Inflammatory macrophage (primary cell): ENCODE data around the gene DHODH.
"Not testable (repeated sequence)": the region's sequence is repeated elsewhere in the genome, so short reads cannot be mapped to it uniquely, and the experiment has no call there.

Source experiments
- DNase-seq, 2 donors: peaks; one replicate each; pipeline ENCODE4 v3.0.0-alpha.2; 2020 to 2022
- total RNA-seq, 18 experiments: gene quantifications; one replicate each; lab custom pipeline; 2026; ENCODE audit warnings: mixed read lengths in 6 of 18, inconsistent platforms in 2 of 18; lab: John Stamatoyannopoulos, UW

Gene DHODH
- total RNA-seq = 0.23 to 7.7 (median 3.2) reads per million in 18 experiments

DNA sequence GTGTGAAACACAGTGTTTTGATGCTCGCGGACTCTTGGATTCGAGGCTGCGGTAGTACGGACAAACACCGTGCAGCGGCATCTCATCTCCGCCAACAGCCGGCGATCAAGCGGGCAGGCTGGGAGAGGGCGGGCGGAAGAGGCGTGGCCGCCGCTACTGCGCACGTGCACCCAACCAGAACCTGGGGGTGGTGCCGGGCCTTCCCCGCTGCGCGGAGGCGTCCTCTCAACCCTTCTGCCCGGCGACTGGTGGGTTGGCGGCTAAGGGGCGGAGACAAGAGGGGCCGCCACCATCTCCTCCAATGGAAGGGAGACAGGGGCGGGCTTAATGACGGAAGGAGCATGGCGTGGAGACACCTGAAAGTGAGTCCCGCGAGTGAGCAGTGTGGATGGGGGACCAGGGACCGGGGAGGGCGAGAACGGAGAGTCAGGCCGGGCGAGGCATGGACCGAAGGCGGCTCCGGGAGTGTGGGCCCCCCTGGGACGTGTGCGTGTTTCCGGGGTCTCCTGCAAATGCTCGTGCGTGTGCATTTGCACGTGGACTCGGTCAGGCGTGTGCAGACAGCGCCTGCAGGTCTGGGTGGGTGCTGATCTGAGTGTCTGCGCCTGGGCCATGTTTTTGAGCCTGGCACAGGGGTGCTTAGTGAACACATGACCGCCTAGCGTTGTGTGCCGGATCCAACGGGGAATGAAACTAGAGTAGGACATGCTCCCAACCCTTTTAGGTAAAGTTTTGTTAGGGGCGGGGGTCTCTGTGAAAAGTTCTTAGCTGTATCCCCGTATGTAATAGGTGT lies at the start of gene DHODH:
Gene DHODH, plus strand, starts transcription at position 321 of the 793 bp plus-strand sequence. Its CDS starts 21 bp downstream, at position 342.
- peak; percentile 97 to 98 for DNase-seq

DNA sequence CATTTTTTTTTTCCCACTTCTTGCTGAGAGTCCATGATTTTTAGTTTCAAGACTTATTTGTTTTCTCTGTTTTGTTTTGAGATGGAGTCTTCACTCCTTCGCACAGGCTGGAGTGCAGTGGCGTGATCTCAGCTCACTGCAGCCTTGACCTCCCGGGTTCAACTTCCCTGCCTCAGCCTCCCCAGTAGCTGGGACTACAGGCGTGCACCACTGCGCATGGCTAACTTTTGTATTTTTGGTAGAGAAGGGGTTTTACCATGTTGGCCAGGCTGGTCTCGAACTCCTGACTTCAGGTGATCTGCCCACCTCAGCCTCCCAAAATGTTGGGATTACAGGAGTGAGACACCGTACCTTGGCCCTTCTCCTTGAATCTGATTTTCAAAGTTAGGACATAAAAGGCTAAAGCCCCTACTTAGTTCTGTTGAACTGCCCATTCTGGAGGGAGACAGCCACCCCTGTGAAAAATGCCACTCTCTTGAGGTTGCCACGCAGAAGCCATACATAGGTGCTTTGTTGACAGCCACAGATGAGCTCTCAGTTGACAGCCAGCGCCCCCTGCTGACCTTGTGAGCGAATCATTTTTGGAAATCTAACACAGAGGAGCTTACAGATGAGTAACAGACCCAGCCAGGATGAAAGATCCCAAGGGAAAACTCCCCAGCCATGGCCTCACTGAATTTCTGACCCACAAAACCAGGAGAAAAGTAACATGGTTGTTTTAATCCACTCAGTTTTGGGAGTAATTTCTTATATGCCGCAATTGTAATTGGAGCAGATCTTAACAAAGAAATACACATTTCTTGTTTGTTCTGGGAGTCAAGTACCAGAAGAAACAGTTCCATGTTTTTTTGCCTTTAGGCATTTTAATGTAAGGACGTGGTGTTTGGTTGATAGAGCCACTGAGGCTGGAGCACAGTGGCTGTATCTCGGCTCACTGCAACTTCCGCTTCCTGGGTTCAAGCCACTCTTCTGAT lies 47.2 kb upstream of the DHODH start:
- peak; percentile 78 to 84 for DNase-seq

DNA sequence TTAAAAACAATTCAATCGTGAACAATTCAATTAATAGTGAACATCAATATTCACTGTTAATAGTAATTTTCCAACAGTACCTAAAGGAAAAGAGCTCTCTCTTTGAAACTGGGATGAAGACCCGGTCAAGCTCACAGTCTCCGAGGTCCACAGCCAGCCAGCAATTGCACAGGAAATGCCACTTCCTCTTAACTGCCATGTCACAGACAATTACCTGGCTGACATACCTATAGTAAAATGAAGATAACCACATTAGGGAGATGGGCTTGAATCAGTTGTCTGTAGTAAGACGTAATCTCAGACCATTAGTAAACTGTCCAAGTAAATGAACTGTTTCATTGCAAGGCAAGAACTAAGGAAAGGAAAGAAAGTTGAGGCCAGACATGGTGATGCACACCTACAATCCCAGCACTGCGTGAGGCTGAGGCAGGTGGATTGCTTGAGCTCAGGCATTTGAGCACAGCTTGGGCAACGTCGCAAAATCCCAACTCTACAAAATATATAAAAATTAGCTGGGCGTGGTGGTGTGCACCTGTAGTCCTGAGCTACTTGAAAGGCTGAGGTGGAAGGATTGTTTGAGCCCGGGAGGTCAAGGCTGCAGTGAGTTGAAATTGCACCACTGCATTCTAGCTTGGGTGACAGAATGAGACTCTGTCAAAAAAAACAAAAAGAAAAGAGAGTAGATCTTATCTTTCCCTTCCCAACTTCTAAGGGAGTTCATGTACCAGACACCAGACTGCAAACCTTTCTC lies 45.2 kb upstream of the DHODH start:
- no peak for DNase-seq

DNA sequence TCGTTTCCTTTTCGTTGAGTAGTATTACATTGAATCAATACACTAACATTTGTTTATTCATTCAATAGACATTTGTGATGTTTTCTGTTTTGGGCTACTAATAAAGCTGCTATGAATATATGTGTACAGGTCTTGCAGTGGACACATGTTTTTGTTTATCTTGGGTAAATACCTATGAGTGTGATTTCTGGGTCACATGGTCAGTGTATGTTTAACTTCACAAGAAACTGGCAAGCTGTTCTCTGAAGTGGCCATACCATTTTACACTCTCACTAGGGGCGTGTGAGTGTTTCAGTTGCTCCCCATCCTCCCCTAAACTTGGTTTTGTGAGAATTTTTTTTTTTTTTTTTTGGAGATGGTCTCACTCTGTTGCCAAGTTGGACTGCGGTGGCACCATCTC lies 43.3 kb upstream of the DHODH start:
- no peak for DNase-seq

DNA sequence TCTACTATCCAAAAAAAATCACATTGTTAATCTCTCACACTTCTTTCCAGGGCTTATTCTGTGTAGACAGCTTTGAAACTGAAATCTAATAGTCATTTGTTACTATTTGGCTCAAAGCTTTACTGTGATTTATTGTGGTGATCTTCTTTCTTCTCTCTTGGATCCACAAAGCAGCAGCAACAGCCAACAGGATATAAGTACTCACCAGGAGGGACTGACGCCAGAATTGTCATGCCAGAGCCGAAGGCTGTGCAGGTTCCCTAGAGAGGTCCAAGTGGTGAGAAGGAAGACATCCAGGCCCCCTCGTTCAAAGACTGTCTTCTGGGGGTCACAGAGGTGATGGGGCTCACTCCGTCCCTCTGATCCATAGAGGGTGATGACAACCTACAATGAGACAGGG lies 41.6 kb upstream of the DHODH start:
- DNase-seq = no peak

DNA sequence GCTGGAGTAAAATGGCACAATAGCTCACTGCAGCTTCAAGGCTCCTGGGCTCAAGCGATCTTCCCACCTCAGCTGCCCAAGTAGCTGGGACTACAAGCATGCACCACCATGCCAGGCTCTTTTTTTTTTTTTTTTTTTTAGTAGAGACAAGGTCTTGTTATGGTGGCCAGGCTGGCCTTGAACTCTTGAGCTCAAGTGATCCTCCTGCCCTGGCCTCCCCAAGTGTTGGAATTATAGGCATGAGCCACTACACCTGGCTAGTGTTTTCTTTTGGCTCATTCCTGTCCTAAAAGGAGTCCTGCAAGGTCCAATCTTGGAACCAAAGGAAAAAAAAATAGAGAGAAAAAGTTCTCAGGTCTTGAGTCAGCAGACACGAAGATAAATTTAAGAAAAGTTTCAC lies 39.2 kb upstream of the DHODH start:
- no peak for DNase-seq

DNA sequence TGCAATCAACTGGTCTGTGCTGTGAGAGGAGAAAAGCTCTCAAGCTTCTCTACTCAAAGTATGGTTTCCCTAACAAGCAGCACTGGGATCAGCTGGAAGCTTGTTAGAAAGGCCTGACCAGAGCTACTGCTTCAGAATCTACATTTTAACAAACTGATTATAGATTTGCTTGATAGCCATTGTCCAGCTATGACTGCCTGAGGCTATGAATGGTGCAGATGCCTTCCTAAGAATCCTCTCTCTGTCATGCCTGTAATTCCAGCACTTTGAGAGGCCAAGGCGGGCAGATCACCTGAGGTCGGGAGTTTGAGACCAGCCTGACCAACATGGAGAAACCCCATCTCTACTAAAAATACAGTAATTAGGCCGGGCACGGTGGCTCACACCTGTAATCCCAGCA lies 37.0 kb upstream of the DHODH start:
- no peak for DNase-seq

DNA sequence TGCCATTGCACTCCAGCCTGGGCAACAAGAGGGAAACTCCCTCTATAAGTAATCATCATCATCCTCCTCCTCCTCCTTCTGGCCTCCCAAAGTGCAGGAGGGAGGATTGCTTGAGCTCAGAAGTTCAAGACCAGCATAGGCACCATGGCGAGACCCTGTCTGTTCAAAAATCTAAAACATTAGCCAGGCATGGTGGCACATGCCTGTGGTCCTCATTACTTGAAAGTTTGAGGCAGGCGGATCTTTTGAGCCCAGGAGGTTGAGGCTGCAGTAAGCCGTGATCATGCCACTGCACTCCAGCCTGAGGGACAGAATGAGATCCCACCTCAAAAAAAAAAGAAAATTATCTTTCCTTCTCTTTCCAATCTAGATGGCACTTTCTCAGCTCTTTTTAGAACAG lies 36.2 kb upstream of the DHODH start:
- DNase-seq = no peak

DNA sequence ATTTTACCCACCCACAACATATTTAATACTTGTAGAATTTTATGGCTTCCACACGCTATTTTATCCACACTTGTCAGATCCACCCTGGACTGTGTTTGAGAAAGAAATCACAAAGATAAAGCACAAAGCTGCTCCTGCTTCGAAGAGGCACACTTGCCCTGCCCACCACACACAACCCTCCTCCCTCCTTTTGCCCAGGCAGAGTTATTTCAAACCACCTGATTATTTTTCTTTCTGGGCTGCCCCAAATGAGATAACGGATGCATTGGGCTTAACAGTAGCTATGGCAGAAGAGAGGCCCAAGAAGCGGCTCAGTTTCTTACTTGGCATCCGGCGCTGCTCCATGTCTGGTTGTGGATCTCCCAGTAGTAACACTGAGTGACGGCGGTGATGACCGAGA lies 35.5 kb upstream of the DHODH start:
- DNase-seq = no peak

DNA sequence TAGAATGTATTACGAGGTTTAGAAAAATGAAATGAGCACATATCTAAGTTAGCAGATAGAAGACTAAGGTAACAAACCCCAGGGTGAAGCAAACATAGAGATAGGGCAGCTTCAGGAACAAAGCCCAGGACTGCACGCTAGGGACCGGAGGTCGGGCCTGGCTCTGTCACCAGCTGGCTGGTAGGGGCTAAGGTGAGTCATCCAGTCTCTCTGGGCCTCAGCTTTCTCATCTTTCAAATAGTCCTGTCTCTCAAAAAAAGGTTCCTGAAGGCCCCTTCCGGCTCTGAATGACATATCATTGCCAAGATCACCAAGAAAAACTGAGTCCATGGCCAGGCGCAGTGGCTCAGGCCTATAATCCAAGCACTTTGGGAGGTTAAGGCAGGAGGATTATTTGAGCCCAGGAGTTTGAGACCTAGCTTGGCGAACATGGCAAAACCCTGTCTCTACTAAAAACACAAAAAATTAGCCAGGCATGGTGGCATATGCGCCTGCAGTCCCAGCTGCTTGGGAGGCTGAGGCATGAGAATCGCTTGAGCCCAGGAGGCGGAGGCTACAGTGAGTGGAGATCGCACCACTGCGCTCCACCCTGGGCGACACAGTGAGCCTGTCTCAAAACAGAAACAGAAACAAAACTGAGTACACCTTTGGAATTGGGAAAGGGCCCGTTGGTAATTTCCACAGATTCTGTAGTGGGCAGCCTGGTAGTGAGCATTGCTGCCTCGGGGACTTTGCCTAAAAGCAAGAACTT lies 34.3 kb upstream of the DHODH start:
- DNase-seq = no peak

DNA sequence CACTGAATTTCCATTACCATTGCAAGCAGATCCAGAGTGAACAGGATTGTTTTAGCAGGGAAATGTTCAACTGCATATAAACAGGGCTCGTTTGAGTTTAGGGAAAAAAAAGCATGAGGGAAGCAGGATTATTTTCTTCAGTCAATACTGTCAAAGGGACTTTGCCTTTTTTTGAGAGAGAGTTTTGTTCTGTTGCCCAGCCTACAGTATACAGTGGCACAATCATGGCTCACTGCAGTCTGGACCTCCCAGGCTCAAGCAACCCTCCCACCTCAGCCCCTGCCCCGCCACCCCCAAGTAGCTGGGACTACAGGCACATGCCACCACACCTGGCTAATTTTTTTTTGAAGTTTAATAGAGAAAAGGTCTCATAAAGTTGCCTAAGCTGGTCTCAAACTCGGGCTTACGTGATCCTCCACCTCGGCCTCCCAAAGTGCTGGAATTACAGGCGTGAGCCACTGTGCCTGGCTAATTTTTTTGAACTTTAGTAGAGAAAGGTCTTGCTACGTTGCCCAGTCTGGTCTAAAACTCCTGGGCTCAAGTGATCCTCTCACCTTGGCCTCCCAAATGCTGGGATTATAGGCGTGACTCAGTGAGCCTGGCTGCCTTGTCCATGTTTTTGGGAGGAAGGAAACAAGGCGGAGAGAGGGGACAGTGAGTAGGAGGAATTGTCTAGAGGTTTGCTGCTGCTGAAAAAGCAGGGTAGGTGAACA lies 23.1 kb upstream of the DHODH start:
- DNase-seq = no peak

DNA sequence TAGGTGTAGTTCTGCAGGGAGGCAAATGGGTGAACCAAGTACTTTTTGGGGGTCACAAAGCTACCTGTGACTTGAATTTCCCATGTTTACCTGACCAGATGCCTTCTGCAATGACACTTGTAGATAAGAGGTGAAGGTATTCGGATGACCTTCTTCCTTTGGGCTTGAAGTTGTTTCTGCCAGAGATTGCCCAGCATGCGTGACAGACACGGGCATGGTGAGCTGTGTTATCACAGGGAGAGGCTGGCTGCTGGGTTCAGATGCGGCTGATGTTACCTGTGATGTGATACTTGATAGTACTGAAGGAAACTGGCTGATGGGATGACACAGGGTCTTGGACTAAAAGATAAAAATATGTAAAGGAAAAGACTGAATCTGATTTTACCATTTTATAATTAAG lies 22.4 kb upstream of the DHODH start:
- no peak for DNase-seq

DNA sequence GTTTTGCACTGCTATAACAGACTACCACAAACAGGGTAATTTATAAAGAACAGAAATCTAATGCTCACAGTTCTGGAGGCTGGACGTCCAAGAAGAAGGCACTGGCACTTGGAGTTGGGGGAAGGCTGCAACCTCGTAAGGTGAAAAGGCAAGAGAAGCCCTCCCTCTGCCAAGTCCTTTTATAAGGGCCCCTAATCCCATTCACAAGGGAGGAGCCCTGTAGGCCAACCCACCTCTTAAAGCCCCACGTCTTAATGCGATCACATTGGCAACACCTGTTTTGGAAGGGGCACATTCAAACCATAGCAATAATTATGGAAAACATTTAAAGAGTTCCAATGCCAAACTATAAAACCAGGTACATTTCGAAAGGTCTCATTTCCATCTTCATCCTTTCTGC lies 13.5 kb upstream of the DHODH start:
- DNase-seq = no peak

DNA sequence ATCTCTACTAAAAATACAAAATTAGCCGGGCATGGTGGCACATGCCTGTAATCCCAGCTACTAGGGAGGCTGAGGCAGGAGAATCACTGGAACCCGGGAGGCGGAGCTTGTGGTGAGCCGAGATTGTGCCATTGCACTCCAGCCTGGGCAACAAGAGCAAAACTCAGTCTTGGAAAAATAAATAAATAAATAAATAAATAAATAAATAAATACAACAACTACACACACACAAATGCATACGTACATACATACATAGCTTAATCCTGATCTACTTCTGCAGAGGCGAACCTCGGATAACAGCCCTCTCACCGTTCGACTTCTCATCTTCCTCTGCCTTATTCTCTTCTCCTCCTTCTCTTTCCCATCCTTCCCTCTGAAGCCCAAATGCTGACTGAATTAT lies 11.0 kb upstream of the DHODH start:
- DNase-seq = not testable (repeated sequence)

DNA sequence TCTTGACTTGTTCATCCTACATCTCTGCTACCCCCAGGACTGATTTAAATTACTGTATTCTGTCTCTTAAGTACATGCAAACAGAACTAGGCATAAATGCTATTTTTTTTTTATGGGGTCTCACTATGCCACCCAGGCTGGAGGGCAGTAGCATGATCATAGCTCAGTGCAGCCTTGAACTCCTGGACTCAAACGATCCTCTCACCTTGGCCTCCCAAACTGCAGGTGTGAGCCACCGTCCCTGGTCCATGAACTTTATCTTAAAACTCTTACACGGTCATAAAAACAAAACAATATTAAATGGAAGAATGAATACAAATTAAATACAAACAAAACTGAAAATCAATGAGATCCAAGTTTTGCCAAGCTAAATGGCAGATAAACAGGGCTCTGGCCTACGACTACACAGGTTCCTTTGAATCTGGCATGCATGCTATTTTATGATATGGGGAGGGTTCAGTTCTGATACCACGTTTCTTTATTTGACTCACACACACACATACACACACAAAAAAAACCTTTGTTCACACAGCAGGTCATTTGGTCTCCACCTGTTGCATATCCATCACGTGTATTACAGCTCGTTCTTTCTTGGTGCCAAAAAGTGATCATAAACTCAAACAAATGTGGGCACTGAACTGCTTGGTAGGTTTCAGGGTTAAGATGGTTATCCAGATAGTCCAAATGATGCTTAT lies 7.2 kb upstream of the DHODH start:
- DNase-seq = no peak

DNA sequence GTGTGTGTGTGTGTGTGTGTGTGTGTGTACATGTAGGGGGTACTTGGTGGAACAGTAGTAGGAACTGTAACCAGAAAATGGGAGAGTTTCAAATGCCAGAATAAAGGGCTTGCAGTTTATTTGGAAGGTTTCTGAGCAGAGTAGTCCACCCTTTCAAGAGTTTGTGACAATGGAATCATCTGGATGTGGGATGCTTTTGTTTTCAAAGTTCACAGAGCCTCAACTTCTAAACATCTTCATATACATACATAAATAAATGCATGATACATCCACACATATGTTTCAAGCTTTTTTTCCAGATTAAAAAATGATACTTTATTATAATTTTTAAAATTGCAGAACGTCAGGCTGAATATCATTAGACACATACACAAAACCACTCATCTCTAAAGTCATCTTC lies 5.9 kb upstream of the DHODH start:
- DNase-seq = no peak

DNA sequence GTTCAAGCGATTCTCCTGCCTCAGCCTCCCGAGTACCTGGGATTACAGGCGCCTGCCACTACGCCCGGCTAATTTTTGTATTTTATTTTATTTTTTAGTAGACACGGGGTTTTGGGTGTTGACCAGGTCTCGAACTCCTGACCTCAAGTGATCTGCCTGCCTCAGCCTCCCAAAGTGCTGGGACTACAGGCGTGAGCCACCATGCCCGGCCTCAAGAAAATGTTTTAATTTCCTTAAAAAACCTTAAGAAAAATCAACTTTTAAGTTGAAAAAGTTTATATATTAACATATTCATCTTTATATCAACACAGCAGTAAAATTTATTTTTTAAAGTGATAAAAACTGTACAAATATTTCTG lies 500 bp upstream of the DHODH start:
- not testable (repeated sequence) for DNase-seq

DNA sequence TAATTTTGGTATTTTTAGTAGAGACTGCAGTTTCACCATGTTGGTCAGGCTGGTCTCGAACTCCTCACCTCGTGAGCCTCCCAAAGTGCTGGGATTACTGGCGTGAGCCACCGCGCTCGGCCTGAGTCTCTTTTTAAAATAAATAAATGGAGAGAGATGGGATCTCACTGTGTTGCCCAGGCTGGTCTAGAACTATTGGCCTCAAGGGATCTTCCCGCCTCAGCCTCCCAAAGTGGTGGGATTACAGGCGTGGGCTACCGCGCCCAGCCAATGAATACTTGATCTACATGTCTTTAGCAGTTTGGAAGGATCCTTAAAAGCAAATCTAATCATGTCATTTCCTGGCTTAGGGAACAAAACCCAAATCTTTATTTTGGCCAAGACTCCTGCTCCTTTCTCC lies 1.2 kb downstream of the DHODH start:
- no peak for DNase-seq

DNA sequence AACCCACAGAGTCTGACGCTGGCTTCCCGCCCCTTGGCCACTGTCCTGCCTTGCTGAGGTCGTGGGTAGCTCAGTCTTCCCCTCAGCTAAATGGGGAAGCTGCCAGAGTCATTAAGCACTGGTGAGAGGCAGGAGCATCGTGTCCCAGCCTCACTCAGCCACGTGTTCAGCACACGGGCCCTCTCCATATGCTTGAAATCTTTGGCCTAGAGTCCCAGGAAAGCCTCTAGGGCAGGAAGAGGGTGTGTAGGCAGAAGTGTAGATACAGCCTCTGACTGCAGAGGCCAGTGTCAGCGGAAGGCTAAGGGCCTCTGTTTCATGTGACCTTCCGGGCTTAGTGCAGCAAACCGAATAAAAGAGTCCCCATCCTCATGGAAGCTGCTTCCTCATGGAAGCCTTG lies 4.1 kb downstream of the DHODH start:
- peak; percentile 3 to 22 for DNase-seq

DNA sequence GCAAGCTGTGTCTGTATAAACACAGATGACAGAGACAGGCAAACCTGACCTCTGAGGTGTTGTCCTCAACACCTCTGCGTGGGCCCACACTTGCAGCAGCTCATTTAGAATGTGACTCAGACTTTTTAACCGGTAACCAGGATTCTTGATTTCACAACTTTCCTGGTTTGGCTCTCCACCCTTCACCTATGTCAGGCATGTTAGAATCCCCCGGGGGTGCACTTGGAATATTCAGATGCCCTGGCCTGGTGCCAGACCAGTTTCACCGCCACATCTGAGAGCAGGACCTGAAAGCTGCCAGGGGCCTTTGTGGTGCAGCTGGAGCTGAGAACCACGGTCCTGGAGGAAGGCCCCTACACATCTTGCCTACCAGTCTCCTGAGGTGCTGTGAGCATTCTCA lies 4.8 kb downstream of the DHODH start:
- DNase-seq = no peak
